Stimulated activated CD4-positive, alpha-beta T cell treated with anti-CD3 and anti-CD28 coated beads, Interleukin-2, amount 100 ng/mL, for 4 hours (primary cell): Measurements from ENCODE around the gene FLYWCH2.
A peak's percentile ranks its signal among the peaks of the same experiment; 100 is the strongest.

Experiments
- DNase-seq: peaks from one replicate; pipeline ENCODE4 v3.0.0-alpha.2; 2020; ENCODE audit warnings: low read depth

Gene FLYWCH2

DNA sequence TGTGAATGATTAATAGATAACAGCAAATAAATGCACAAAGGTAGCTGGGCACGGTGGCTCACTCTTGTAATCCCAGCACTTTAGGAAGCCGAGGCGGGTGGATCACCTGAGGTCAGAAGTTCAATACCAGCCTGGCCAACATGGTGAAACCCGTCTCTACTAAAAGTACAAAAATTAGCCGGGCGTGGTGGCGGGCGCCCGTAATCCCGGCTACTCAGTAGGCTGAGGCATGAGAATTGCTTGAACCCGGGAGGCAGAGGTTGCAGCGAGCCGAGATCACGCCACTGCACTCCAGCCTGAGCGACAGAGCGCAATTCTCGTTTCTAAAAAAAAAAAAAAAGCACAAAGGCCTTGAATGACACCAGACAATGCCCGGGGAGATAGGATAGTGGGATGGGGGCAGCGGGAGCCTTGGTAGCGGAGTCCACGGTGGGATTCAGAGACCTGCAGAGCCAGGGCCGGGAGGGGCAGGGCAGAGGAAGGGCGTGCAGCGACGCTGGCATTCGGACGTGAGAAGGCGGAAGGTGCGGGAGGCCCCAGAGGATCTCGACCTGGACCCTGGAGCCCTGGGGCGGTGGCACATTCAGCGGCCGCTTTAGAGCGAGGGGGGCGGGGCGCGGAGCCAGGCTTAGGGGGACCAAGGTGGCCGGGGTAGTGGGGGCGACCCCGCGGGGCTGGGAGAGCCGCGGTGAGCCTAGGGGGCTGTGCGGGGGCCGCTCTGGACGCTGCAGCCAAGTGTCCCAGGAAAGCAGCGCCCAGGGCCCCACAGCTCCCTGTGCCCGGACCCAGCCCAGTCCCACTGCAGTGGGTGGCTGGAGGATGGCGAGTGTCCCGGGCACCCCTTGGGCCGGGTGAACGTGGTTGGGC, 999 bp upstream of the FLYWCH2 start:
- DNase-seq, result no peak

DNA sequence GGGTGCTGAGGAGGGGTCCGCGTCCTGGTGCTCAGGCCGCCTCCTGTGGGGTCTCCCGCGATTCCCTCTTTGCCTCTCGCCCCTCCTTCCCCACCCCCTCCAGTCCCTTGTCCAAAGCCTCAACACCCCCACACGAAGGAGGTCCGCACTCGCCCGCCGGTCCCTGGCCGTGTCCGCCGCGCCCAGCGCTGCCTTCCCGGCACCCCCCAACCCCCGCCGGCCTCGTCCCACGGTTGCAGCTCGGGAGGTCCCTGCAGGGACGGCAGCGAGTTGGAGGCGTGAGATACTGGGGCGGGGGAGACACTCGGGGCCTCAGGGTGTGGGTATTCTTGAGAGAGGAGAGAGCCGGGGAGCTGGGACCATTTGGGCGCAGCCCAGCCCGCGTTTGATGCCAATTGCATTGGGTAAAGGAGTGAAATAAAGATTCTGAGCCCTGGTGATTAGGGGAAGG, 468 bp downstream of the FLYWCH2 start:
- DNase-seq, result no peak

DNA sequence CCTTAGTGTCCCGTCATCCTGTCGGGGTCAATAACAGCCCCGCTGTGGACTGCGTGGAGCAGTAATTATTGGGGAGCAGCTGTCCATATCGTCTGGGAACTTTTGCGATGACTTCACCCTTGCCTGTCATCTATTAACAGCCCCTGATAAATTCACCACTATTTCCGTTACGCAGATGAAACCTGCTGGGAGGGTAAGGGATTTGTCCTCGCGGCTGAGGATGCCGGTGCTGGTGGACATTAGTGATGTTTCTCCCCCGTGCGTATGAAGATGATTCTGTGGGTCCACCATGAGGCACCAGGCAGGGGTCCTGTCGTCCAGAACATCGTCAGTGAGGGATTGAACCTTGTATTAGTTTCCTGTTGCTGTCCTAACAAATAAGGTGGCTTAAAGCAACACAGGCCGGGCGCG, 1.0 kb downstream of the FLYWCH2 start:
- no peak for DNase-seq

DNA sequence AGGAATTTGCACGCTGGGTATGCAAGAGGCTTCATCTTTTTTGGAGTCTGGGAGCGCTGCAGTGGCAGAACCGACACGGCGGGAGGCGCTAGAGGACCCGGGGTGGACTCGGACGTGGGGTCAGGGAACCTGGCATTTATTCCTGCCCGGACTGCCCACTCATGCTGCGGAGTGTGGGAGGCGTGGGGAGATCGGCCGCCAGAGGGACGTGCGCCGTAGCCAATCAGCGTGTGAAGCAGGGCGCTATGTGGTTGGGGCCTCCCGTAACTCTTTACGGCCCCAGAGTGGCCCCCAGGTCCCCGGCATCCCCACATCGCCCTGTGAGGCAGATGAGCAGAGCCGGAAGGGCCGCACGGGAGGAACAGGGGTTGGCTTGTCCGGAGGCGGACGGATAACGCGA, 11.2 kb downstream of the FLYWCH2 start:
- no peak for DNase-seq

DNA sequence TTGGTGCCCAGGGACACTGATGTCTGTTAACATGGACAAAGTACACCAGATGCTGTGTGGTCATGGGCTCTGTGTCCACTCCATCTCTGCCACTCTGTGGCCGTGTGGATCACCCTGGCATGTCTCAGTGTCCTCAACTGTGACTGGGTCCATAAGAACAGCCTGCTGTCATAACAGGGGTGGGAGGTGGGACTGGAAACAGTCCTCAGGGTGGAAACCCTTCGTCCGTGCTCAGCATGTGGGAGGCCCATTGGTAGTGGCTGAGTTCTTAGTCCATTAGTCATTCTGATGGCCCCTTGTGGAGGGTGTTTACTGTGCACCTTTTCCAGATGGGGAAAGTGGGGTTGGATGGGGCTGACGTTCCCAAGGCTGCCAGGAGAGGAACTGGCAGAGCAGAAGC, 12.8 kb downstream of the FLYWCH2 start:
- DNase-seq, result no peak

DNA sequence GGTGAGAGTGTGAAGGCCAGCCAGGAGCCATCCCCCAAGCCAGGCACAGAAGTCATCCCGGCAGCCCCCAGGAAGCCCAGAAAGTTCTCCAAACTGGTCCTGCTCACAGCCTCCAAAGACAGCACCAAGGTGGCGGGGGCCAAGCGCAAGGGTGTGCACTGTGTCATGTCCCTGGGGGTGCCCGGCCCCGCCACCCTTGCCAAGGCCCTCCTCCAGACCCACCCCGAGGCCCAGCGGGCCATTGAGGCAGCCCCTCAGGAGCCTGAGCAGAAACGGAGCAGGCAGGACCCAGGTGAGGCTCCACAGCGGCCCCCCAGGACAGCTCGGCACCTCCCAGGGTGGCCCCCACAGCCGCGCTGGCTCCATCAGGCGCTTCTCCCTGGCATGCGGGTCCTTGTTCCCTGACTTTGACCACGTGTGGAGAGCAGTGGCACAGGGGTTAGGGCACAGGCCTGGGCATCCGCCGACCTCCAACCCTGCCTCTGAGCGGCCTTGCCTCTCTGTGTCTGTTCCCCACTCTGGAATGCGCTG, 13.5 kb downstream of the FLYWCH2 start:
- DNase-seq, result no peak

DNA sequence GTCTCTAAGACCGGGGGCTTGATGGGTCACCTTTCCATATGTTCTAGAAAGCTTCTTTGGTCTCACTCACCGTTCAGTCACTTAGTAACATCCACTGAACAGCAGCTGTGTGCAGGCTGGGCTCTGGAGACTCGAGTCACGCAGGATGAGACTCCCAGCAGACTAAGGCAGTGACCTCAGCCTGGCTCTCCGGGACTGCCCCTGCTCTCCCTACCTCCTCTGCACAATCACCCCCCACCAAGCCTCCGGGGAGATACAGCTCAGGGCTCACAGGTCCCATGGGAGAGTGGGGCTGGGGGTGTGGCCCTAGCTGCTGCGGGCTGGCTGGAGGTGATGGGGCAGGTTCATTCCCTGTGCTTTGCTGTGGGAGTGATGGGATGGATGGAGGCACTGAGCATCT, 14.1 kb downstream of the FLYWCH2 start:
- DNase-seq, result no peak

DNA sequence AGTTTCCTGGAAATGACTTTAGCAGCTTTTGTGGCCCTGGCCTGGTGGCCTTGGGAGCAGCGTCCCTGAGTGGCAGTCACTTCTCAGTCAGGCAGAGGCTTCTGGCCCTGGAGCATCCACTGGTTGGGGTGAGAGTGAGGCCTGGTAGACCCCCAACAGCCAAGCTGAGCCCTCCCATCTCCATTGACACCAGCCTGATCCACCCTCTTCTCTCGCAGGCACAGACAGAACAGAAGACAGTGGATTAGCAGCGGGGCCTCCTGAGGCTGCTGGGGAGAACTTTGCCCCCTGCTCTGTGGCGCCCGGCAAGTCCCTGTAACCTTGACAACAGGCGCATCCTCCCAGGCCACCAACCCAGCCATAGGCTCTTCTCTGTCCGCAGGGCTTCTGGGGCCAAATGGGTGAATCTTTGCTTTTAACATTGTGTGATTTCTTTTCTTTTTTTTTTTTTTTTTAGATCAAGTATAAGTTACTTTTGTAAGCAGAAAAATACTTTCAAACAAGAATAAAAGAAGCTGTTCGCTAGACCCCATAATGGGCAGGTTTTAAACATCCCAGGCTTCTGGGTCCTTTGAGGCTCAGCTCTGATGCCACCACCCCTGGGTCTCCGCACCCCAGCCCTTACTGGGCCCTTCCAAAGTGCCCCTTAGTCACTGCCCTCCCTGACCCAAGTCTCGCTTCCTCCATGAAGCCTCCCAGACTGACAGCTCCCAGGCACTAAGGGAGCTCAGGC, 16.0 kb downstream of the FLYWCH2 start:
- DNase-seq, result no peak

DNA sequence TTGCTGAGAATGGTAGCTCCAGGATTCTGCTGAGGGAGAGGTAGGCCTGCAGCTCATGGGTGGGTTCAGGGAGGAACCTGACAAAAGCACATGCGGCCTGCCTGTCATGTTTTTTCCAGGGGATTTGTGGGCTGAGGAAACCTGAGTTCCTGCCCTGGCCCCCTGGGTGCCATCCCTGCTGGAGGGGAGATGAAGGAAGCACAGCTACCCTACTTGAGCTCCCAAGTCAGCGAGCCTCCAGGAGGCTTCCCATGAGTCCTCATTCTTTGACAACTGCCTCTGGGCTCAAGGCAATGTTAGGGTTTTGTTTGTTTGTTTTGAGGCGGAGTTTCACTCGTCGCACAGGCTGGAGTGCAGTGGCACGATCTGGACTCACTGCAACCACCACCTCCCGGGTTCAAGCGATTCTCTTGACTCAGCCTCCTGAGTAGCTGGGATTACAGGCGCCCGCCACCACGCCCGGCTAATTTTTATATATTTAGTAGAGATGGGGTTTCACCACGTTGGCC, 16.6 kb downstream of the FLYWCH2 start:
- no peak for DNase-seq

DNA sequence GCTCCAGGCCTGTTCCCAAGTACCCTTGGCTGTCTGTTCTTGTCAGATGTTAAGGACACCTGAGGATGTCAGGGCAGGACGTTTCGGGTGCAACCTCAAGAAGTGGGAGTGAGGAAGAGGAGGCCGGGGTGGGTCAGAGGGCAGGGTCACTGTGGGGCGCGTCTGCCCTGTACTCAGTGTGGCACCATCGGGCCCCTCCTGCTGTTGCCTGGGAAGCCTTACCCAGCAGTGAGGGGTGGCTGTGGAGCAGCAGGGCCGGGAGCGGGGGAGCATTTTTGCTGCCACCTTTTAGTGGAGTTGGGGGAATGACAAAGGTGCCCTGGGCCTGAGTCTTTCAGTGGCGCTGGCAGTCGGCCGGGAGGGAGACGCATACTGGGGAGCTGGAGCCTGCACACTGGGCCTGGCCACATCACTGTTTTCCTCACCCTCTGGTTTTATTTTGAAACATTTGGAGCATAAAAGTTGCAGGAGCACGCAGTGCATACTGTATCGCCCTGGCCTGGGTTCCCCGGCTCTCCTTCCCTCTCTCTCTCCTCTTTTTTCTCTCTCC, 17.6 kb downstream of the FLYWCH2 start:
- DNase-seq, result no peak

DNA sequence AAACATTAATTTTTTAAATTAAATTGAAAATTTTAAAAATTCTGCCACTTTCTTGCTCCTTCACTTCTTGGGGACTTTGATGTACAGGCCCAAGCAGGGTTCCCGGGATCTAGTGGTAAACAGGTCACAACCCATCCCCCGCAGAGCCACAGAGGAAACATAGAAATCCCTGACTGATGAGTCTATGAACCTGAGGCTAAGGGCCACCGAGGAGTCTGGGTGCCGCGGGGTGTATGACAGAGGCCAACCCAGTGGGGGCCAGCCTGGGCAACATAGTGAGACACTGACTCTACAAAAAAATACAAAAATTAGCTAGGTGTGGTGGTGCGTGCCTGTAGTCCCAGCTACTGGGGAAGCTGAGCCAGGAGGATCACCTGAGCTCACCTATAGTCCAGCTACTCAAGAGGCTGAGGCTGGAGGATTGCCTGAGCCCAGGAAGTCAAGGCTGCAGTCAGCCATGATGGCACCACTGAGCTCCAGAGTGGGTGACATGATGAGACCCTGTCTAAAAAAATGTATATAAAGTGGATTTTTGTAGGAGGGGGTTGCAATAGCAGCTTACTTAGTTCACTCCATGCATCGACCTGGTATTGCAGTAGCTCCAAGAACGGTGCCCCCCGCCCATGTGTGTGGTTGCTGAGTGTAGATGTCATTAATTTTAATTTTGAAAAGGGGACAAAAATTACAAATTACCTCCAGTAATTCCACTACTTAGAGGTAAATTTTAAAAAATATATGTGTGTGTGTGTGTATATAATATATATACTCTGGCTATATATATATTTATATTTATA, 19.5 kb downstream of the FLYWCH2 start:
- no peak for DNase-seq

DNA sequence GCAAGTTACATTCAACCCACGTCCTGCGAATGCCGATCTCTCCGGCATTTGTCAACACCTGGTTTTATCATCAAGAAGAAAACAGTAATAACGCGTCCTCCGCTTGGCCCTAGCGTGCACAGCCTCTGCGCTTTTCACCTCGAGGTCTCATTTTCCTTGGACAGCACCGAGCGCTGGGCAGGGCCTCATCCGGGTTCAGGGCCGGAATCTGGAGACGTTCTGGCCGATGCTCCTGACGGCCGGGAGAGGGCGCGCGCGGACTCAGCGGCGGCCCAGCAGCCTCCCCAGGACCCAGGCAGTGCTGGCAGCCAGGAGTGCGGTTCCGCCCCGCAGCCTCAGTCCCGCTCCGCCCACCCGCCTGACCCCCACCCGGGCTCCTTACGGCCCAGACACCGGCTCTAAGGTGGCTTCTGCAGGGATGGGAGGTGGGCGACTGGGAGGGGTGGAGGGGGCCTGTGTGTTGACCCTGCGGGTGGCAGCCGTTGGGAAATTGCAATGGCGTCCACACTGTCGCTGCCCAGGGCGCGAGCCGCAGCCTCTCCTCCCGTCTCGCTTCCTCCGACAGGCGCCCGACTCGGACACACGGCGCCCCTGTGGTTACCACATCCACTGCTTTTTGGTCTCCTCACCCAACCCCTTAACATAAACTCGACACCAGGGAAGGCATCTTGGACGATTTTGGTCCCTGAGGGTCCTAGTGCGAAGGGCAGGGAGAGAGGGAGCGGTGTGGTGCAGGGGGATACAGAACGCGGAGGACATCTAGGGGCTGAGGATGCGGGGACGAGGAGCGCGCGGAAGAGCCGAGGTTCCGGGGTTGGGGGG, 21.3 kb downstream of the FLYWCH2 start:
- peak; percentile 57 for DNase-seq

DNA sequence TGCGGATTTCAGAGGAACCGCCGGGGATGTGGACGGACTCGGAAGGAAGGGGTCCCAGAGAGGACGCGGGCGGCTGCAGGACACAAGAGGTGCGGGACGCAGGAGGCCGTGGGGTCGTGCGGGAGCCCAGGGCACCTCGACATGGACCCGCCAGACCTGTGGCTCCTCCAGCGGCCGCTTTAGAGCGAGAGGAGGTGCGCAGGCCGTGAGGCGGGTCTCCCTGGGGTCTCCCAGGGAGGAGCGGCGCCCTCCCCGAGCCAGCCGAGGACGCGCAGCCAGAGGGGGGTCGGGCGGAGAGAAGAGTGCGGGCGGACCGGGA, 21.9 kb downstream of the FLYWCH2 start:
- DNase-seq, result no peak

DNA sequence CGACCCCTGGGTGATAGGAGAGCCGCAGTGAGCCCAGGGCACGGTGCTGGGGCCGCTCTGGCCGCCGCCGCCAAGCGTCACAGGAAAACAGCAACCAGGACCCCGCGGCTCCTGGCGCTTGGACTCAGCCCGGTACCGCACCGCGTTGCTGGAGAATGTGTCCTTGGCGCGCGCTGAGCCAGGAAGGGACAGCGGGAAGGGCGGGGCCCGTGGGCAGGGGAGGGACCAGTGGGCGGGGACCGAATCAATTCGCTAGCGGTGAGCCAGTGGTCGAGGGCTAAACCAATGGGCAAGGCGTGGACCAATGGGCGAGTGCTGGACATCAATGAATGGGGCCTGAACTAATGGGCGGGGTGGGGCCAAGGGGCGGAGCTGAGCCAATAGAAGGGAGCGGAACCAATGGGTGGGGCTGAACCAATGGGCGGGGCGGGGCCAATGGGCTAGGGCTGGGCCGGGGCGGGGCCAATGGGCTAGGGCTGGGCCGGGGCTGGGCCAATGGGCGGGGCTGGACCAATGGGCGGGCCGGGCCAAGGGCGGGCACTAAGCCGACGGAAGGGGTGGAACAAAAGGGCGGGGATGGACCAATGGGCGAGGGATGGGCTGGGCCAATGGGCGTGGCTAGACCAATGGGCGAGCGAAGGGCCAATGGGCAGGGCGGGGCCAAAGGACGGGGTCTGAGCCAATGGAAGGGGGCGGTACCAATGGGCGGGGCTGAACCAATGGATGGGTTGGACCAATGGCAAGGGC, 22.4 kb downstream of the FLYWCH2 start:
- DNase-seq, result peak; percentile 76

DNA sequence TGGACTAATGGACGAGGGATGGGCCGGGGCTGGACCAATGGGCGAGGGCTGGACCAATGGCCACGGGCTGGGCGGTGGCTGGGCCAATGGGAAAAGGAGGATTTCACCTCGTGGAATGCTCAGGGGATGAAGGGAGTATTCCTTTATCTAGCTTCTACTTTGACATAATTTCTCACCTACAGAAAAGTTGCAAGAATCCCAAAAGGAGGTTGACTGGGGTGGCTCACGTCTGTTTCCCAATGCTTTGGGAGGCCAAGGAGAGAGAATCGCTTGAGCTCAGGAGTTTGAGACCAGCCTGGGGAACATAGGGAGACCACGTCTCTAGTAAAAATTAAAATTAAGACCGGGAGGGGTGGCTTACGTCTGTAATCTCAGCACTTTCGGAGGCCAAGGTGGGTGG, 23.0 kb downstream of the FLYWCH2 start:
- no peak for DNase-seq

DNA sequence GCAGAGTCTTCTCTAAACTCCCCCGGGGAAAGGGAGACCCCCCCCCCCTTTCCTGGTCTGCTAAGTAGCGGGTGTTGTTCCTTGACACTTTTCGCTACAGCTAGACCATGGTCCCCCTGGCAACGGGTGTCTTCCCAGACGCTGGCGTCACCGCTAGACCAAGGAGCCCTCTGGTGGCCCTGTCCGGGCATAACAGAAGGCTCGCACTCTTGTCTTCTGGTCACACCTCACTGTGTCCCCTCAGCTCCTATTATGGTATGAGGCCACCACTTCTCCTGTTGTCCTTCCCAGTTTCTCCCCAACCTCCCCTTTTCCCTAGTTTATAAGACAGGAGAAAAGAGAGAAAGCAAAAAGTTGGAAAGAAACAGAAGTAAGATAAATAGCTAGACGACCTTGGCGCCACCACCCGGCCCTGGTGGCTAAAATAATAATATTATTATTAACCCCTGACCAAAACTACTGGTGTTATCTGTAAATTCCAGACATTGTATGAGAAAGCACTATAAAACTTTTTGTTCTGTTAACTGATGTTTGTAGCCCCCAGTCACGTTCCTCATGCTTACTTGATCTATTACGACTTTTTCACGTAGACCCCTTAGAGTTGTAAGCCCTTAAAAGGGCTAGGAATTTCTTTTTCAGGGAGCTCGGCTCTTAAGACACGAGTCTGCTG, 24.2 kb downstream of the FLYWCH2 start:
- peak; percentile 19 for DNase-seq

DNA sequence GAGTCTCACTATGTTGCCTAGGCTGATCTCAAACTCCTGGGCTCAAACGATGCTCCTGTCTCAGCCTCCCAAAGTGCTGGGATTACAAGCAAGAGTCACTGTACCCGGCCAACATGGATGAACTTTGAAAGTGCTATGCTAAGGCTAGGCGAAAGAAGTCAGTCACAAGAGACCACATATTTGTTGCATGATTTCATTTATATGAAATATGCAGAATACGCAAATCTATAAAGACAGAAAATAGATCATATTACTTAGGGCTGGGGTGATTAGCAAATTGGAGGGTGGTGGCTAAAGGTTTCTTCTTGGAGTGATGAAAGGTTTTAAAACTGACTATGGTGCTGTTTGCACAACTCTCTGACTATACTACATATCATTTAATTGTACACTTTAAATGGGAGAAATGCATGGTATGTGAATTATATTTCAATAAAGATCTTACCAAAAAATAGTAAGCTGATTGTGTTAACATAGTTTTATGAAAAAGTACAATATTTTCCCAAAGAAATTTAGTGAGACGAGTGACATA, 27.5 kb downstream of the FLYWCH2 start:
- DNase-seq, result no peak

DNA sequence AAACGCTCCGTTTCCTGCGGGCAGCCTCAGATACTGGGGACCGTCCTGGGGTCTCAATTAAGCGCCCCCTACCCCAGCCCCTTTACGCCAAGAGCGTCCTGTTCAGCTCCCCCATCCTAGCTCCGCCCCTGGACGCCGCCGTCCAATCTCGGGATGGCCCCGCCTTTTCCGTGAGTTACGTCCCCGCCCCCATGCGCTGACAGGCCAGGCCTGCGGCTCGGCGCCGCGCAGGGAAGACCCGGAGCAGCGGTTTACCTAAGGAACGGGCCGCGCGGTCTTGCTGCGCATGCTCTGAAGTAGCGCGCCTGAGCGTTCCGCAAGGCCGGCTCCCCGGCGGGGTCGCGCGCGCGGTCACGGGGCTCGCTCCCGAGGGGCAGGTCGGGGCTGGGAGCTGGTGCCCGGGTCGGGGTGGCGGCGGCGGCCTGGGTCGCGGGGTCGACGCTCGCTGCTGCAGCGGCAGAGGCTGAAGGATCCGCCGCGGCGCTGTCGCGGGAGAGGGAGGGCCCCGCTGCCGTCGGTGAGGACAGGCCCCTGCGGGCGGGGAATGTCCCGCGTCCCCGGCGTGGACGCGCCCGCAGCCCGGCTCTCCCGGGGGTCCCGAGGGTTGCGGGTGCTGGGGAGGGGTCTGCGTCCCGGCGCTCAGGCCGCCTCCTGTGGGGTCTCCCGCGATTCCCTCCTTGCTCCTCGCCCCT, 28.8 kb downstream of the FLYWCH2 start, which contains the start of gene FLYWCH1:
TSS of gene FLYWCH1 (plus strand) at position 294 of the 692 bp plus-strand sequence. CDS start 17,755 bp downstream, outside the sequence.
- DNase-seq, result peak; percentile 98
